Spinal cord (tissue), 10 donors: ENCODE measurements around the gene FUT6. TPM values are rescaled to one million over a fixed set of nuclear protein-coding genes. Genes with fewer than 3 reads are reported as not detected.
A peak's percentile ranks its signal among the peaks of the same experiment; 100 is the strongest.
"Not testable (repeated sequence)": the region's sequence is repeated elsewhere in the genome, so short reads cannot be mapped to it uniquely, and the experiment has no call there.

Experiments used
- DNase-seq, 6 donors: peaks; one replicate each; pipeline versions ENCODE4 v3.0.0 to v3.0.0-alpha.2; 2013 to 2015; ENCODE audit warnings: low spot score in 6 of 6, low read depth in 4 of 6
- H3K27ac ChIP-seq: one replicate; pipeline ENCODE4 v1.5.1; 2013; ENCODE audit warnings: low read depth, low read length, control low read depth
- H3K27me3 ChIP-seq: one replicate; pipeline ENCODE4 v1.6.1; 2013; ENCODE audit warnings: low read length; ENCODE audit not compliant: control insufficient read depth, insufficient read depth
- H3K36me3 ChIP-seq: one replicate; pipeline ENCODE4 v1.6.1; 2013; ENCODE audit warnings: low read length; ENCODE audit not compliant: control insufficient read depth, insufficient read depth
- H3K4me1 ChIP-seq: one replicate; pipeline ENCODE4 v1.6.1; 2013; ENCODE audit warnings: low read length; ENCODE audit not compliant: control insufficient read depth, insufficient read depth
- H3K4me3 ChIP-seq: one replicate; pipeline ENCODE4 v1.5.1; 2013; ENCODE audit warnings: low read depth, low read length, control low read depth
- H3K9me3 ChIP-seq: one replicate; pipeline ENCODE4 v1.6.1; 2013; ENCODE audit warnings: low read length; ENCODE audit not compliant: control insufficient read depth, insufficient read depth
- WGBS: methylation state at CpG from one replicate; pipeline ENCODE4 v1.1.5; 2013; ENCODE audit warnings: missing lambda C conversion rate; ENCODE audit not compliant: insufficient coverage; 5-methylcytosine and 5-hydroxymethylcytosine counted together
- polyA plus RNA-seq, 2 donors: library from polyadenylated mRNA; unstranded; fragments of 120-200 nt; gene quantifications; one replicate each; pipeline ENCODE4 v1.2.1, GENCODE V29; 2013; ENCODE audit not compliant: insufficient read length in 2 of 2
- total RNA-seq, 2 donors: library from RNA; depleted of rRNA in 1 of 2; stranded (reverse); fragments of 120-200 nt in 1 of 2; fragments of >200 nt in 1 of 2; gene quantifications; one replicate each; pipeline versions ENCODE4 v1.2.3 to v1.2.4, GENCODE V29; 2013 to 2014
- donor health status: healthy.

Gene FUT6
- total and polyA plus RNA-seq, 4 donors = 0.21 TPM; not detected in 3

DNA sequence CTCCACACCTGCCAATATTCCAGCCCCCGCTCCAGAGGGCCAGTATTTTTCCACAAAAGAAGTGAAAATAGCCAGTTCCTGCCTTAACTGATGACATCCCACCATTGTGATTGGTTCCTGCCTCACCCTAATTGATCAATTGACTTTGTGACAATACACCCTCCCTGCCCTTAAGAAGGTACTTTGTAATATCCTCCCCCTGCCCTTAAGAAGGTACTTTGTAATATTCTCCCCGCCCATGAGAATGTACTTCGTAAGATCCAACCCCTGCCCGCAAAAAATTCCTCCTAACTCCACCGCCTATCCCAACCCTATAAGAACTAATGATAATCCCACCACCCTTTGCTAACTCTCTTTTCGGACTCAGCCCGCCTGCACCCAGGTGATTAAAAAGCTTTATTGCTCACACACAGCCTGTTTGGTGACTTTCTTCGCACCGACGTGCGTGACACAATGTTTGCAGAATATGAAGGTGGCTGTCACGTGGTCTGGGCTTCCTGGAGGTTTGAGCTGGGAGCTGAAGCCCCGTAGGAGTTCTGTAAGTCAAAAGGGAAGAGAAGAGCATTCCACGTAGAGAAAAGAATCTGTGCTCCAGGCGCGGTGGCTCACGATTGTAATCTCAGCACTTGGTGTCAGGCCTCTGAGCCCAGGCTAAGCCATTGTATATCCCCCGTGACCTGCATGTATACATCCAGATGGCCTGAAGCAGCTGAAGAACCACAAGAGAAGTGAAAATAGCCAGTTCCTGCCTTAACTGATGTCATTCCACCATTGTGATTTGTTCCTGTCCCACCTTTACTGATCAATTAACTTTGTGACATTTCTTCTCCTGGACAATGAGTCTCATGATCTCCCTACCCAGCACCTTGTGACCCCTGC is 17.9 kb upstream of the FUT6 start:
- Histone ChIP-seq H3K27ac (no peak overlapping the region), H3K27me3 (no peaks in the 10 kb centered on the region), H3K36me3 (no peaks in the 10 kb centered on the region), H3K9me3 (no peaks in the 10 kb centered on the region), H3K4me3 (no peak overlapping the region), H3K4me1 (no peaks in the 10 kb centered on the region)
- DNase-seq = no peak
- WGBS = 89% methylated on average over 18 of the region's 18 CpGs

DNA sequence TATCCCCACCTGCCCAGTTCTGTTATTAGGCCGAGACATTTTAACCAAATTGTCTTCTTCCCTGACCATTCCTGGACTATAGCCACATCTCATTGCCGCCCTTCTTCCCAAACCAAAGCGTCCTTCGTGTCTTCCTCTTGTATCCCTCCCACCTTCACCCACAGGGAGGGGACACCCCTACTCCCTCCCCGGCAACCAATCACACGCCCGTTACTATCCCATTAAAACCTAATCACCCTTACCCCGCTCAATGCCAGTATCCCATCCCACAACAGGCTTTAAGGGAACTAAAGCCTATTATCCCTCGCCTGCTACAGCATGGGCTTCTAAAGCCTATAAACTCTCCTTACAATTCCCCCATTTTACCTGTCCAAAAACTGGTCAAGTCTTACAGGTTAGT is 15.6 kb upstream of the FUT6 start:
- H3K4me1 ChIP-seq, H3K9me3 ChIP-seq, DNase-seq, H3K4me3 ChIP-seq, H3K27ac ChIP-seq, H3K36me3 ChIP-seq, H3K27me3 ChIP-seq: not testable (repeated sequence)
- 45% methylated on average over 9 of the region's 9 CpGs for WGBS

DNA sequence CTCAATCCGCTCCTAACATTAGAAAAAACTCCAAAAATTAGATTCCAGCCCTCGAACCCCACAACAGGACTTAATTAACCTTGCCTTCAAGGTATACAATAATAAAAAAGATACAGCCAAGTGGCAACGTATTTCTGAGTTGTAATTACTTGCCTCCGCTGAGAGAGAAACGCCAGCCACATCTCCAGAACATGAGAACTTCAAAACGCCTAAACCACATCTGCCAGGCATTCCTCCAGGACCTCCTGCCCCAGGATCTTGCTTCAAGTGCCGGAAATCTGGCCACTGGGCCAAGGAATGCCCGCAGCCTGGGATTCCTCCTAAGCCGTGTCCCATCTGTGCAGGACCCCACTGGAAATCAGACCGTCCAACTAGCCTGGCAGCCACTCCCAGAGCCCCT is 14.6 kb upstream of the FUT6 start:
- not testable (repeated sequence) for H3K4me3 ChIP-seq, H3K27ac ChIP-seq, DNase-seq, H3K27me3 ChIP-seq, H3K36me3 ChIP-seq, H3K4me1 ChIP-seq, H3K9me3 ChIP-seq
- 91% methylated on average over 10 of the region's 10 CpGs for WGBS

DNA sequence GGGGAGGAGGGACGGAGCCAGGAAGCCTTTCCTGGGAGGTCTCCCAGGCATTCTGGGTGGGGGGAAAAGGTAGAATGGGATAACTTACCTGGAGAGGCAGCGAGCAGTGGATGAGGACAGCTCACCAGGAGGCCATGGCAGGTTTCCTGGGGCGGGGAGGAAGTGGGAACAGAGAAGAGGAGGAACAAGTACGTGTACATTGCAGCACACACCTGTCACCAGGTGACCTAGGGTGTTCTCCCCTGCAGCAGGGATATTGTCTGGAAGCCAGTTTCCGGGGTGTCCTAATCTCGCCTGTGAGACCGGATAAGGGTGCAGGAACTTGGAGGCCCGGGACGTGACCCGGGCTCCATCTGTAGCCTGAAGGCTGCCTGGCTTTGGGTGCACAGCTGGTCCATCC is 11.8 kb upstream of the FUT6 start, which contains the start of gene FUT3:
TSS of gene FUT3 (minus strand) at position 148 of the 400 bp plus-strand sequence.
- no peaks in the 10 kb centered on the region for H3K9me3 ChIP-seq
- H3K4me3 ChIP-seq = no peak within 1 kb of the TSS
- WGBS = 77% methylated on average over 10 of the region's 10 CpGs
- no peaks in the 10 kb centered on the region for H3K4me1 ChIP-seq
- no peaks in the 10 kb centered on the region for H3K36me3 ChIP-seq
- DNase-seq = no peak
- no peaks in the 10 kb centered on the region for H3K27me3 ChIP-seq
- no peak within 1 kb of the TSS for H3K27ac ChIP-seq

DNA sequence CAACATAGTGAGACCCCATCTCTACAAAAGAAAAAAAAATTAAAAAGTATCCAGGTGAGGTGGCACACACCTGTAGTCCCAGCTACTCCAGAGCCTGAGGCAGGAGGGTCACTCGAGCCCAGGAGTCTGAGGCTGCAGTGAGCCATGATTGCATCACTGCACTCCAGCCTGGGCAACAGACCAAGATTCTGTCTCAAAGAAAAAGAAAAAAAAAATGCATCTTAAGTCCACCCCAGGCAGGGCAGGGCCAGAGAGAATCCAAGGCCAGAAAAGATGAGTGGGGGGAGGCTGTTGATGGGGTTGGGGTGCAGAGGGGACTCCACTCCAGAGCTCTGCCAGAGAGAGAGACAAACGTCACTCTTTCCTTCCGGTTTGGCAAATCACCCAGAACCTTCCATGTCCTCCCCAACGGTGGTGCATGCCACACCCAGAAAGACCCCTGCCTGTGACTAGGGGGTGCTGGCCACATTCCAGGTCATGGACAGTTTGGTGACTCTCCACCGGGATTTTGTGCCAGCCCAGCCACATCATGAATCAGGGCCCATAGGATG is 11.3 kb upstream of the FUT6 start:
- Histone ChIP-seq H3K36me3 (no peaks in the 10 kb centered on the region), H3K27ac (no peak overlapping the region), H3K27me3 (no peaks in the 10 kb centered on the region), H3K4me1 (no peaks in the 10 kb centered on the region), H3K4me3 (no peak overlapping the region), H3K9me3 (no peaks in the 10 kb centered on the region)
- DNase-seq = peak in 2 of 6 donors; percentile 27 to 51
- 21% methylated on average over 2 of the region's 5 CpGs for WGBS

DNA sequence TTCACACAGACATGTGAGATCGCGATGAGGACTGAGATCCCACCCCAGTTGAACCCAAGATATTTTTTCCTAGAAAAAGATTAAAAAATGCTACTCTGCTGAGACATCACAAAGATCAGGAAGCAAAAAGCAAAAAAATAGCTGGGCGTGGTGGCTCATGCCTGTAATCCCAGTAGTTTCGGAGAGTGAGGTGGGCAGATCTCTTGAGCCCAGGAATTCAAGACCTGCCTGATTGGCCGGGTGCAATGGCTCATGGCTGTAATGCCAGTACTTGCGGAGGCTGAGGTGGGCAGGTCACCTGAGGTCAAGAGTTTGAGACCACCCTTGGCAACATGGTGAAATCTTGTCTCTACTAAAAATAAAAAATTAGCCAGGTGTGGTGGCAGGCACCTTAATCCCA is 10.7 kb upstream of the FUT6 start:
- H3K4me3 ChIP-seq = no peak overlapping the region
- H3K27me3 ChIP-seq = no peaks in the 10 kb centered on the region
- no peaks in the 10 kb centered on the region for H3K9me3 ChIP-seq
- 92% methylated on average over 6 of the region's 6 CpGs for WGBS
- H3K27ac ChIP-seq = no peak overlapping the region
- no peaks in the 10 kb centered on the region for H3K36me3 ChIP-seq
- no peaks in the 10 kb centered on the region for H3K4me1 ChIP-seq
- DNase-seq = no peak

DNA sequence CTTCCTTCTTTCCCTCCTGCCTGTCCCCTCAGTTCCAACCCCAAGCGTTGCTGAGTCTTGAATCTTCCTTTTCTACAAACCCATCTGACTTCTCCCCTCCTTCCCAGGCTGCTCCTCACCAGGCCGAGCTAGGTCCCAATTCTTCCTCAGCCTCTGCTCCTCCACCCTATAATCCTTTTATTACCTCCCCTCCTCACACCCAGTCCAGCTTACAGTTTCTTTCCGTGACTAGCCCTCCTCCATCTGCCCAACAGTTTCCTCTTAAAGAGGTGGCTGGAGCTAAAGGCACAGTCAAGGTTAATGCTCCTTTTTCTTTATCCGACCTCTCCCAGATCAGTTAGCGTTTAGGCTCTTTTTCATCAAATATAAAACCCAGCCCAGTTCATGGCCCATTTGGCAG is 9.1 kb upstream of the FUT6 start:
- H3K27ac ChIP-seq, H3K36me3 ChIP-seq, H3K4me1 ChIP-seq, H3K4me3 ChIP-seq, DNase-seq, H3K9me3 ChIP-seq, H3K27me3 ChIP-seq: not testable (repeated sequence)
- WGBS = 44% methylated on average over 5 of the region's 5 CpGs

DNA sequence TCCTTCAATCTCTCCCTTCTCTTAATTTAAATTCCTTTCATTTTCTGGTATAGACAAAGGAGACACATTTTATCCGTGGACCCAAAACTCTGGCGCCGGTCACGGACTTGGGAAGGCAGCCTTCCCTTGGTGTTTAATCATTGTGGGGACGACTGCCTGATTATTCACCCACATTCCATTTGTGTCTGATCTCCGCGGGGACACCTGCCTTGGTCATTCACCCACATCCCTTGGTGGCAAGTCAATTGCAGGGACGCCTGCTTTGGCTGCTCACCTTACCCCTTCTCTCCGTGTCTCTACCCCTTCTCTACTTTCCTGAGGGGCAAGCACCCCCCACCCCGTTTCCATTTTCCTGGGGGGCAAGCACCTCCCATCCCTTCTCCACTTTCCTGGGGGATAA is 8.3 kb upstream of the FUT6 start:
- 67% methylated on average over 9 of the region's 10 CpGs for WGBS
- not testable (repeated sequence) for H3K36me3 ChIP-seq, H3K27me3 ChIP-seq, H3K27ac ChIP-seq, H3K4me1 ChIP-seq, H3K9me3 ChIP-seq, H3K4me3 ChIP-seq, DNase-seq

DNA sequence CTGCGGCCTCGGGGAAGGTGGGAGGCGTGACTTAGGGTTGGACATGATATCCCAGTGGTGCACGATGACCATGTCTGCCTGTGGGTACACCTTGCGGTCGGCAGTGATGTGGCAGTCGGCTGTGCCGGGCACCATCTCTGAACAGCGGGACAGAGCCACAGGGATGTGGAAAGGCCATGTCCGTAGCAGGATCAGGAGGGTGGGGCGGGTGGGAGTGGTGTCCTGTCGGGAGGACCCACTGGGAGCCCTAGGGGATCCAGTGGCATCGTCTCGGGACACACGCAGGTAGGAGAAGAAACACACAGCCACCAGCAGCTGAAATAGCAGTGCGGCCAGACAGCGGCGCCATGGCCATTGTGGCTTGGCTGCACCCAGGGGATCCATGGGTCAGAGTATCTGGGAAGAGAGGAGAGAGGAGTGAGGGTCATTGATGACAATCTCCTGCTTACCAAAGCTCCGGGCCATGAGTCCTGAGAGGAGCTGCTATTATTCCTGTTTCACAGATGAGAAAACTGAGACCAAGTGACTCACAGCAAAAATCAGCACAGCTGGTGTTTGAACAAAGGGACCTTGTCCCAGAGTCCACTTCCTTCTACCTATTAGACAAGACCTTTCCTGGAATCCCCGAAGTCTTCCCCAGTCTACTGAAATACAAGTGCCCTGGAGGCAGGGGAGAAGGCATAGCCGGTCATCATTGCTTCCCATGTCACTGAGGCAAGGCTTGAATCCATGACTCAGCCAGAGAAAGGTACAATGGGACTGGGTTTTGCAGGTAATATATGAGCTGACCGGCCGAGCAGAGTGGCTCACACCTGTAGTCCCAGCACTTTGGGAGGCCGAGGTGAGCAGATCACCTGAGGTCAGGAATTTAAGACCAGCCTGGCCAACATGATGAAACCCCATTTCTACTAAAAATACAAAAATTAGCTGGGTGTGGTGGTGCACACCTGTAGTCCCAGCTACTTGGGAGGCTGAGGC is 5.2 kb upstream of the FUT6 start:
- Histone ChIP-seq H3K27me3 (no peaks in the 10 kb centered on the region), H3K4me3 (no peak overlapping the region), H3K9me3 (no peaks in the 10 kb centered on the region), H3K4me1 (no peaks in the 10 kb centered on the region), H3K36me3 (no peaks in the 10 kb centered on the region), H3K27ac (no peak overlapping the region)
- DNase-seq = no peak
- WGBS = 85% methylated on average over 20 of the region's 24 CpGs
